OCI-LY3 (cell line): Measurements from ENCODE around the gene AK2.
"Not testable (repeated sequence)": the region's sequence is repeated elsewhere in the genome, so short reads cannot be mapped to it uniquely, and the experiment has no call there.

Source experiments
- H2AFZ ChIP-seq: fragments of 200-600, 300-600 bp; shearing (Covaris generic); 2 replicates; pipeline ENCODE4 v1.6.0; 2014; ENCODE audit warnings: antibody characterized with exemption, low read depth, low read length
- H3K27ac ChIP-seq: fragments of 200-600, 300-600 bp; sonication (generic); 2 replicates; pipeline ENCODE4 v1.5.1; 2014; ENCODE audit warnings: mild to moderate bottlenecking, low read length, moderate library complexity, mixed read lengths
- H3K27me3 ChIP-seq: fragments of 200-600, 300-600 bp; sonication (generic); 2 replicates; pipeline ENCODE4 v1.6.1; 2014; ENCODE audit warnings: low read depth, low read length, mixed read lengths
- H3K36me3 ChIP-seq: fragments of 200-600, 300-600 bp; sonication (generic); replicated peaks from 2 replicates; pipeline ENCODE3; 2014; ENCODE audit warnings: low read depth, low read length, mixed read lengths
- H3K4me1 ChIP-seq: fragments of 300-600, 200-600 bp; sonication (generic); 2 replicates; pipeline ENCODE4 v1.6.1; 2014; ENCODE audit warnings: low read length, mixed read lengths
- H3K4me2 ChIP-seq: fragments of 200-600, 300-600 bp; sonication (generic); 2 replicates; pipeline ENCODE4 v1.6.1; 2014; ENCODE audit warnings: low read length, mixed read lengths
- H3K4me3 ChIP-seq: fragments of 300-600, 200-600 bp; sonication (generic); 2 replicates; pipeline ENCODE4 v1.5.1; 2014; ENCODE audit warnings: antibody characterized with exemption, mild to moderate bottlenecking, low read length, moderate library complexity
- H3K79me2 ChIP-seq: fragments of 300-600, 200-600 bp; shearing (Covaris generic); 2 replicates; pipeline ENCODE4 v1.6.1; 2014; ENCODE audit warnings: mild to moderate bottlenecking, low read length, mixed read lengths
- H3K9ac ChIP-seq: fragments of 300-600, 200-600 bp; shearing (Covaris generic); 2 replicates; pipeline ENCODE4 v1.6.0; 2014; ENCODE audit warnings: mild to moderate bottlenecking, low read length, moderate library complexity
- H3K9me3 ChIP-seq: fragments of 200-600, 300-600 bp; shearing (Covaris generic); 2 replicates; pipeline ENCODE4 v1.6.1; 2014; ENCODE audit warnings: low read length, mixed read lengths; ENCODE audit not compliant: insufficient read depth
- H4K20me1 ChIP-seq: fragments of 200-600, 300-600 bp; sonication (generic); 2 replicates; pipeline ENCODE4 v1.6.1; 2016; ENCODE audit warnings: low read length, mixed read lengths; ENCODE audit not compliant: insufficient read depth
- EZH2phosphoT487 ChIP-seq: fragments of 200-600 bp; shearing (Covaris generic); IDR thresholded peaks from 2 replicates; pipeline ENCODE4 v1.6.1; 2018; ENCODE audit warnings: antibody characterized with exemption, mixed run types, low read depth
- TF ChIP-seq, protein P1 (sequence below): fragments of 200-600, 300-600 bp; sonication (generic); IDR thresholded peaks from 2 replicates; pipeline ENCODE4 v1.5.1; 2014; ENCODE audit warnings: antibody characterized with exemption, low read length, low read depth

AK2 gene

DNA sequence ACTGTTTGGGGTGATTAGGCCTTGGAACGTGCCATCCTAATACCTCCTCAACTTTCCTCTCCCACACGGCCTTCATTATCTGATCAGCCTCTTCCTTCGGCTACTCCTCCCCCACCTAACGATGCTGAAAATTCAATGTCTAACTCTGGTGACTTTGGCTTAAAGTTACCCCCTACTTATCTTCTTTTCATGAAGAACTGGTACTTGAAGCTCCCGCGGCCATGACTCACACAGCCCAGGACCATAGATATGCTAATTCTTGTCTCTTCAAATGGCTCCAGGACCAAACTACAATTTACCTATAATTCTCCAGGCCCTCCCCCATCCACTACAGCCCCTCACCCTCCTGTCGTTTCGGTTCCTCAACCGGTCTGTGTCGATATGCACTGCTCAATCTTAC is 28.6 kb upstream of the AK2 start:
- Histone ChIP-seq H3K79me2 (no peaks in the 10 kb centered on the region), H4K20me1 (no peaks in the 10 kb centered on the region), H2AFZ (no peak overlapping the region), H3K9me3 (no peaks in the 10 kb centered on the region), H3K27me3 (no peaks in the 10 kb centered on the region), H3K9ac (no peak overlapping the region), H3K4me3 (no peak overlapping the region), H3K4me2 (no peak overlapping the region), H3K27ac (no peak overlapping the region), H3K4me1 (peaks cover 11% of the 10 kb centered on the region; the same call in 1 of the 2 replicates), H3K36me3 (no peaks in the 10 kb centered on the region)
- TF ChIP-seq, protein P1, sequence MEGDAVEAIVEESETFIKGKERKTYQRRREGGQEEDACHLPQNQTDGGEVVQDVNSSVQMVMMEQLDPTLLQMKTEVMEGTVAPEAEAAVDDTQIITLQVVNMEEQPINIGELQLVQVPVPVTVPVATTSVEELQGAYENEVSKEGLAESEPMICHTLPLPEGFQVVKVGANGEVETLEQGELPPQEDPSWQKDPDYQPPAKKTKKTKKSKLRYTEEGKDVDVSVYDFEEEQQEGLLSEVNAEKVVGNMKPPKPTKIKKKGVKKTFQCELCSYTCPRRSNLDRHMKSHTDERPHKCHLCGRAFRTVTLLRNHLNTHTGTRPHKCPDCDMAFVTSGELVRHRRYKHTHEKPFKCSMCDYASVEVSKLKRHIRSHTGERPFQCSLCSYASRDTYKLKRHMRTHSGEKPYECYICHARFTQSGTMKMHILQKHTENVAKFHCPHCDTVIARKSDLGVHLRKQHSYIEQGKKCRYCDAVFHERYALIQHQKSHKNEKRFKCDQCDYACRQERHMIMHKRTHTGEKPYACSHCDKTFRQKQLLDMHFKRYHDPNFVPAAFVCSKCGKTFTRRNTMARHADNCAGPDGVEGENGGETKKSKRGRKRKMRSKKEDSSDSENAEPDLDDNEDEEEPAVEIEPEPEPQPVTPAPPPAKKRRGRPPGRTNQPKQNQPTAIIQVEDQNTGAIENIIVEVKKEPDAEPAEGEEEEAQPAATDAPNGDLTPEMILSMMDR = no peak
- no peak for TF ChIP-seq EZH2phosphoT487

DNA sequence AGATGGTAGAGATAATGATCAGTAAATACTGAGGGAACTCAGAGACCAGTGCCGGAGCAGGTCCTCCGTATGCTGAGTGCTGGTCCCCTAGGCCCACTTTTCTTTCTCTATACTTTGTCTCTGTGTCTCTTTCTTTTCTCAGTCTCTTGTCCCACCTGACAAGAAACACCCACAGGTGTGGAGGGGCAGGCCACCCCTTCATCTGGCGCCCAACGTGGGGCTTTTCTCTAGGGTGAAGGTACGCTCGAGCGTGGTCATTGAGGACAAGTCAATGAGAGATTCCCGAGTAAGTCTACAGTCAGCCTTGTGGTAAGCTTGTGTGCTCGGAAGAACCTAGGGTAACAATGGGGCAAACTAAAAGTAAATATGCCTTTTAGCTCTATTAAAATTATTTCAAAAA is 27.6 kb upstream of the AK2 start:
- not testable (repeated sequence) for H3K79me2 ChIP-seq, H2AFZ ChIP-seq, H3K4me3 ChIP-seq

GRCh38 chr1:33061834-33062233 is 25.2 kb upstream of the AK2 start:
- Histone ChIP-seq H3K27me3 (no peaks in the 10 kb centered on the region), H3K4me3 (no peak overlapping the region), H4K20me1 (no peaks in the 10 kb centered on the region), H3K4me1 (peaks cover 23% of the 10 kb centered on the region), H3K36me3 (no peaks in the 10 kb centered on the region), H3K27ac (no peak overlapping the region; the same call in 1 of the 2 replicates), H2AFZ (no peak overlapping the region), H3K79me2 (no peaks in the 10 kb centered on the region), H3K9ac (no peak overlapping the region), H3K4me2 (no peak overlapping the region; the same call in 1 of the 2 replicates), H3K9me3 (no peaks in the 10 kb centered on the region)
- TF ChIP-seq, protein P1 = no peak
- TF ChIP-seq EZH2phosphoT487 = no peak

More for the DNA sequence above, 27.6 kb upstream of the AK2 start:
- H3K36me3 ChIP-seq, H4K20me1 ChIP-seq, H3K27ac ChIP-seq, H3K27me3 ChIP-seq, H3K9me3 ChIP-seq, H3K4me2 ChIP-seq, H3K9ac ChIP-seq: not testable (repeated sequence)
- peaks cover 11% of the 10 kb centered on the region; the same call in 1 of the 2 replicates for H3K4me1 ChIP-seq

DNA sequence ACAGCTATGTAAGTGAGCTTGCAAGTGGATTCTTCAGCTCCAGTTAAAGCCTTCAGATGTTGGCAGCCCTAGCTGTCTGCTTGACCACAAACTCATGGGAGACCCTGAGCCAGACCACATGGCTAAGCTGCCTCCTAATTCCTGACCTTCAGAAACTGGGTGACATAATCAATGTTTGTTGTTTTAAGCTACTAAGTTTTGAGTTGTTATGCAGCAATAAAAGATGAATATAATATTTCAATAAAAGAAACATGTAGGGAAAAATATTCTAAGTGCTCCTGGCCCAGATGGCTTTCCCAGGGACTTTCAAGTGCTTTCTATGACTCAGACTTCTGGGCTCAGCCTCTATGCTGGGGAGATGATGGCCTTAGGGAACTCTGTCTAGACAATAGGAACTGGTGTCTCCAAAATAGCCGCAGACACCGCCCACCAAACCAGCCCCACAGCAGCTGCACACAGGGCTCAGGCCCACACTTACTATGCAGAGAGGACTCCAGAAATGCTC is 23.9 kb upstream of the AK2 start:
- H3K9ac ChIP-seq = no peak overlapping the region
- no peaks in the 10 kb centered on the region for H3K36me3 ChIP-seq
- H3K9me3 ChIP-seq = no peaks in the 10 kb centered on the region
- peaks cover 23% of the 10 kb centered on the region for H3K4me1 ChIP-seq
- no peak overlapping the region for H2AFZ ChIP-seq
- H4K20me1 ChIP-seq = no peaks in the 10 kb centered on the region
- H3K4me2 ChIP-seq = no peak overlapping the region
- no peak overlapping the region for H3K27ac ChIP-seq
- H3K79me2 ChIP-seq = no peaks in the 10 kb centered on the region
- no peaks in the 10 kb centered on the region for H3K27me3 ChIP-seq
- no peak overlapping the region for H3K4me3 ChIP-seq
- no peak for TF ChIP-seq EZH2phosphoT487
- TF ChIP-seq, protein P1 = no peak
